LNCaP clone FGC (cell line): ENCODE results near the gene ZNF511.

Experiments
- DNase-seq: peaks from one replicate; pipeline ENCODE4 v3.0.0-alpha.2; 2011; ENCODE audit warnings: low read depth
- H3K4me3 ChIP-seq: 2 replicates; pipeline ENCODE4 v1.5.1; 2011; ENCODE audit warnings: mild to moderate bottlenecking, low read depth, low read length, control low read depth
- TF ChIP-seq, protein P1 (sequence below): IDR thresholded peaks from 2 replicates; pipeline ENCODE4 v1.5.1; 2012; ENCODE audit warnings: mild to moderate bottlenecking; ENCODE audit not compliant: control insufficient read depth, insufficient read depth; ENCODE audit errors: extremely low read depth

The ZNF511 gene

DNA sequence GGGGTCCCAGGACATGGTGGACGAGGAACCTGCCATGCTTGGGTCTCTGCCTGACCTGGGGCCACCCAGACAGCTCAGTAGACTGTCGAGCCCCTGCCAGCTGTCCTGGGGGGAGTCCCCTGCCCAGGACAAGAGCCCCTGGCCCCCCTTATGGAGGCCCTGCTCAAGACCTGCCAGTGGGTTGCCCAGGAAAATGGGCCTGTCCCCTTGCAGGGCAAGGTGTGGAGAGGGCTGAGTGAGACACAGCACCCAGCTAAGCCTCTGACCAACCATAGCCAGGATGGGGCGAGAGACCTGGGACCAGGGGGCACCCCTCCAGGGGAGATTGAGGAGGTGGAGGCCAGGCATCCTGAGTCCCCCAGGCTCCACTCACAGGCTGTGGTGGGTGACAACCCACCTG lies 47.3 kb downstream of the ZNF511 start:
- H3K4me3 ChIP-seq, result no peak overlapping the region
- TF ChIP-seq, protein P1, sequence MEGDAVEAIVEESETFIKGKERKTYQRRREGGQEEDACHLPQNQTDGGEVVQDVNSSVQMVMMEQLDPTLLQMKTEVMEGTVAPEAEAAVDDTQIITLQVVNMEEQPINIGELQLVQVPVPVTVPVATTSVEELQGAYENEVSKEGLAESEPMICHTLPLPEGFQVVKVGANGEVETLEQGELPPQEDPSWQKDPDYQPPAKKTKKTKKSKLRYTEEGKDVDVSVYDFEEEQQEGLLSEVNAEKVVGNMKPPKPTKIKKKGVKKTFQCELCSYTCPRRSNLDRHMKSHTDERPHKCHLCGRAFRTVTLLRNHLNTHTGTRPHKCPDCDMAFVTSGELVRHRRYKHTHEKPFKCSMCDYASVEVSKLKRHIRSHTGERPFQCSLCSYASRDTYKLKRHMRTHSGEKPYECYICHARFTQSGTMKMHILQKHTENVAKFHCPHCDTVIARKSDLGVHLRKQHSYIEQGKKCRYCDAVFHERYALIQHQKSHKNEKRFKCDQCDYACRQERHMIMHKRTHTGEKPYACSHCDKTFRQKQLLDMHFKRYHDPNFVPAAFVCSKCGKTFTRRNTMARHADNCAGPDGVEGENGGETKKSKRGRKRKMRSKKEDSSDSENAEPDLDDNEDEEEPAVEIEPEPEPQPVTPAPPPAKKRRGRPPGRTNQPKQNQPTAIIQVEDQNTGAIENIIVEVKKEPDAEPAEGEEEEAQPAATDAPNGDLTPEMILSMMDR, result no peak

DNA sequence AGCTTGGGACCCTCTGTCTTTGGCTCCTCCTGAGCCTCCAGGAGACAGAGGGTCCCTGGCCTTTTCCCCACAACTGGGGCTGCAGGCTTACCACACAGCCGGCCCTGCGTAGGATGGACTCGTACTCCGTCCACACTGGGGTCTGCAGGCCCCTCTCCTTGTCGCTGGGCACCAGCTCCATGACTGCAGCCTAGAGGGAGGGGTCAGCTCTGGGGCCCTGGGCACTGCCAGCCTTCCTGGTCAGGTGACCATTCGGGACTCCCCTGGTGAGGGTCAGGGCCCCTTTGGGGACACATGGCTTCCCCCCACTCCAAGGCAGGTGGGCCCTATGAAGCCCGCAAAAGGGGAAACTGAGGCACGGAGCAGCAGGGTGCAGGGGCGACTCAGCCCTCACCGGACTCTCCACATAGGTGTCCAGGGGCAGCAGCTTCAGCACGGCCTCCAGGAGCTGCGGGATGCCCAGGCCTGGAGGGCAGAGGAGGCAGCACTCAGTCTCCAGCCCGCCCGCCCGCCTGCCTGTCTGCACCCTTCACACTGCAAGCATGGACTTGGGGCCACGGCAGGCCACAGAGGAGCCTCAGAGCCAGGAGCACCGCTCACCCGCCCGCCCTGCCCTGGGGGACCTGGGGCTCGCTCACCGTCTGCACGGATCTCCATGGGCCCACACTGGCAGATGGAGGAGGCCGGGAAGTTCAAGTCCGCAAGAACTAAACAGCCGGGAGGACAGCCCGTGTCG lies 48.0 kb downstream of the ZNF511 start:
- TF ChIP-seq, protein P1, result no peak
- DNase-seq, result no peak
- H3K4me3 ChIP-seq, result peak overlapping the region; percentile 66

More for the DNA sequence above, 47.3 kb downstream of the ZNF511 start:
- DNase-seq, result no peak

DNA sequence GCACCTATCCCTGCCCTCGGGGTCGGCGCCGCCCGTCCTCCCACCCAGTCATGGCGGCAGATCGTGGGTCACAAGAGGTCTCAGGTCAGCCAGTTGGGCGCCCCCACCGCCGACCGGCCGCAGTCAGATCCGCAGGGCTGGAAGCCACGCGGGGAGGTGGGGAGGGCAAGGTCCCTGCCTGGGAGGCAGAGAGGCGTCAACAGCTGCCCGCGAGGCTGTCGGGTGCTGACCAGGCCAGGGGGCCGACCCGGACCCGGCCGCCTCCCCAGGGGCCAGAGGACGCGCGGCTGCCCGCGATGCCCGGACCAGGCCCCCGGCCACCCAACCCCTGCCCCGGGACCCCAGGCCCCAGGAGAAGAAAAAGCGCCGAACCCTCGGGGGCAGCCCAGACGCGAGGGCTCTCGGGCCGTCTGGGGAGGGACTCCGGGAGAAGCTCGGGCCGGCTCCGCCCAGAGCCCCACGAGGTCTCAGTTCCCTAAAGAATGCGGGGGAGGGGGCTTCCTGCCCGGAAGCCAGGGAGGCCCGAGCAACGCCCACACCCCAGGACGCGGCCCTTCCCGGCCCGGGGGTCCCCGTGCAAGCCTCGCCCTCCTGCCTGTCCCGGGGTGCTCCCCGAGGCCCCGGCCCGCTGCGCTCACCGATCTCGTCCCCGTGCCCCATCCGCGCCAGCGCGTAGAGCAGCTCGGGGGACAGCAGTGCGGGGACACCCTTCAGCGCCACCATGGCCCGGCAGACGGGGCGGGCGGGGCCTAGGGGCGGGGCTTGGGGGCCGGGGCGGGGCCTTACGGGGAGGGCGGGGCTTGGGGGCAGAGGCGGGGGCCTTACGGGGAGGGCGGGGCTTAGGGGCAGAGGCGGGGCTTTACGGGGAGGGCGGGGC lies 48.8 kb downstream of the ZNF511 start, which contains the start of gene FUOM:
TSS of gene FUOM (minus strand) at position 735 of the 877 bp plus-strand sequence. CDS start at position 723, 12 bp downstream.
- H3K4me3 ChIP-seq, result peak within 1 kb of the TSS; percentile 66

DNA sequence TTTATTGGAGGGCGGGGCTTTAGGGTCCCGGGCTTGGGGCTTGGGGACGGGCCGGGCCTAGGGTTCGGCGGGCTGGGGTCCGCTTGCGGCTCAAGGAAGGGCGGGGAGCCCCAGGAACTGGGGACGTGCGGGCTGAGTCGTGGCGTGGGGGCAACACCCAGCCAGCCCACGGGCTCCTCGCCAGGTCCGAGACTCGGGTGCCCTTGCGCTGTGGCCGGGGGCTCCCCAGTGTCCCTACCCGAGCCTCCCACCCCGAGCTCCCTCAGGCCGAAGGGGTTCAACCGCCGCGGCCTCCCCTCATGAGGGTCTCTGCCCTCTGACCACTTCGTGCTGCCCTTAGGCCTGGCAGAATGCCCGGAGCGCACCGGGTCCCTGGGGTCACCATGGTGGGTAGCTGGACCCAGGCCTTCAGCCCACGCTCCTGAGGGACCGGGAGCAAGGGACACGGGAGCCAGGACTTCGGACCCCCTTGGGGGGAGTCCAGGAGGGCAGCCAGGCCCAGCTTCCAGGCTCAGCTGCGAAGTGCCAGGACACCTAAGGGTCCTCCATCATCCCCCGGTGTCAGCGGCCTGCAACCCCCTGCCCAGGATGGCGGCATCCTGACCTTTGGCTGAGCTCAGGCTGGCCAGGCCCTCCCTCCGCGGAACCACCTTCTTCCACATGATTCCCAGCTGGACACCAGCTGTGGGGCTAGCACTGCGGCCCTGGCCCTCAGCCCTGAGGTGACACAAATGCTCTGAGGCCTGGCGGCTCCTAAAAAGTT lies 49.6 kb downstream of the ZNF511 start:
- H3K4me3 ChIP-seq, result no peak overlapping the region
- DNase-seq, result no peak
- TF ChIP-seq, protein P1, result no peak

More for the DNA sequence above, 48.8 kb downstream of the ZNF511 start, which contains the start of gene FUOM:
- no peak for DNase-seq
- TF ChIP-seq, protein P1, result no peak

GRCh38 chr10:133358925-133359310 lies 50.2 kb downstream of the ZNF511 start:
- TF ChIP-seq, protein P1, result no peak
- H3K4me3 ChIP-seq, result no peak overlapping the region
- DNase-seq, result no peak

DNA sequence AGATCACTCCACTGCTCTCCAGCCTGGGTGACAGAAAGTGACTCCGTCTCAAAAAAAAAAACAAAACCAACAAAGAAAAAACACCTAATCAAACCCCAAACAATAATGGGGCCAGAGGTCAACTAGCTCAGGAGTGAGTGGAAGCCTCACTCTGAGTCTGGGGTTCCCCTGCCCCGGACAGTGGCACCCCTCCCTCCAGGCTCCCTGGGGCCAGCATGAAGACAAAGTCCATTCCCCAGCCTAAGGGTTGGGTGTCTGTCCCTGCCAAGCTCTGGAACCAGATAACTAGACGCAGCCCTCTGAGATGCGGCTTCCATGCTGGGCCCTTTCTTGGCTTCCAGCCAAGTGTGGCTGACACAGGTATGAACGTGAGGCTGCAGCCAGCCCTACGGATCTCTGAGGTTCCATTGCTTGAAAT lies 50.8 kb downstream of the ZNF511 start:
- no peak for DNase-seq
- no peak overlapping the region for H3K4me3 ChIP-seq
- TF ChIP-seq, protein P1, result no peak
